GM10248 (cell line): Measurements from ENCODE around the gene COBL.

ENCODE experiments used
- CTCF ChIA-PET: fragments of 300-600 bp; sonication (Branson Sonifier 250); formaldehyde crosslinking; extraction: SDS; loops from one replicate; lab custom pipeline; 2021; ENCODE audit warnings: antibody characterized with exemption; lab: Yijun Ruan, JAX
- POLR2A ChIA-PET: fragments of 350-650 bp; sonication (Branson Sonifier 250); formaldehyde crosslinking; extraction: SDS; loops from one replicate; lab custom pipeline; 2020; ENCODE audit warnings: antibody characterized with exemption; lab: Yijun Ruan, JAX
- DNase-seq: peaks from one replicate; pipeline ENCODE4 v3.0.0; 2012; ENCODE audit errors: extremely low spot score
- TF ChIP-seq, protein P1 (sequence below): IDR thresholded peaks from 2 replicates; pipeline ENCODE4 v1.5.1; 2012; ENCODE audit warnings: mild to moderate bottlenecking, low read depth; ENCODE audit errors: extremely low read depth, missing control alignments, control extremely low read depth

COBL gene

DNA sequence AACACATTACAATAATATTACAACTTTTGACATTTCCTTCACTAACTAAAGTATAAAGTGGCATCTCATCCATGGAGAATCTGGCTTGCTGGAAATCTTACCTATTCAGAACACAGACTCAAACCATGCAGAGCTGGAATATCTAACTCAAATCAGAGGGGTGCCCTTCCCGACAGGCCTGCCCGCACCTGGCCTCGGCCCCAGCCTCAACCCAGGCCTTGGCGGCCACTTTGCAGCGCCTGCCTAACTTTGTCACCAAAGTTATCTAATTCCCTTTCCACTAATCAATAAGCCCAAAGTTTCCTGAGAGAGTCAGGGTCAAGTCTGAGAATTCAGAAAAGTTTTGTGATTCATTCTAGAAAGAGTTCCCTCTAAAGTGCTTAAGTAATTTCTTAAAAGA is 212.9 kb downstream of the COBL start:
- CTCF ChIA-PET, result interaction anchor here (1.2 kb wide), 1 partner anchor 33 kb away, joined by 3 read pairs; no protein-coding TSS in a partner anchor

GRCh38 chr7:51102828-51103227 is 213.8 kb downstream of the COBL start:
- ChIA-PET CTCF (interaction anchor here (1.2 kb wide), 1 partner anchor 34 kb away, joined by 3 read pairs; no protein-coding TSS in a partner anchor), POLR2A (no interaction called here)
- DNase-seq, result no peak
- TF ChIP-seq, protein P1, sequence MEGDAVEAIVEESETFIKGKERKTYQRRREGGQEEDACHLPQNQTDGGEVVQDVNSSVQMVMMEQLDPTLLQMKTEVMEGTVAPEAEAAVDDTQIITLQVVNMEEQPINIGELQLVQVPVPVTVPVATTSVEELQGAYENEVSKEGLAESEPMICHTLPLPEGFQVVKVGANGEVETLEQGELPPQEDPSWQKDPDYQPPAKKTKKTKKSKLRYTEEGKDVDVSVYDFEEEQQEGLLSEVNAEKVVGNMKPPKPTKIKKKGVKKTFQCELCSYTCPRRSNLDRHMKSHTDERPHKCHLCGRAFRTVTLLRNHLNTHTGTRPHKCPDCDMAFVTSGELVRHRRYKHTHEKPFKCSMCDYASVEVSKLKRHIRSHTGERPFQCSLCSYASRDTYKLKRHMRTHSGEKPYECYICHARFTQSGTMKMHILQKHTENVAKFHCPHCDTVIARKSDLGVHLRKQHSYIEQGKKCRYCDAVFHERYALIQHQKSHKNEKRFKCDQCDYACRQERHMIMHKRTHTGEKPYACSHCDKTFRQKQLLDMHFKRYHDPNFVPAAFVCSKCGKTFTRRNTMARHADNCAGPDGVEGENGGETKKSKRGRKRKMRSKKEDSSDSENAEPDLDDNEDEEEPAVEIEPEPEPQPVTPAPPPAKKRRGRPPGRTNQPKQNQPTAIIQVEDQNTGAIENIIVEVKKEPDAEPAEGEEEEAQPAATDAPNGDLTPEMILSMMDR, result no peak

More for the DNA sequence above, 212.9 kb downstream of the COBL start:
- POLR2A ChIA-PET, result no interaction called here
- no peak for DNase-seq
- TF ChIP-seq, protein P1, result no peak

DNA sequence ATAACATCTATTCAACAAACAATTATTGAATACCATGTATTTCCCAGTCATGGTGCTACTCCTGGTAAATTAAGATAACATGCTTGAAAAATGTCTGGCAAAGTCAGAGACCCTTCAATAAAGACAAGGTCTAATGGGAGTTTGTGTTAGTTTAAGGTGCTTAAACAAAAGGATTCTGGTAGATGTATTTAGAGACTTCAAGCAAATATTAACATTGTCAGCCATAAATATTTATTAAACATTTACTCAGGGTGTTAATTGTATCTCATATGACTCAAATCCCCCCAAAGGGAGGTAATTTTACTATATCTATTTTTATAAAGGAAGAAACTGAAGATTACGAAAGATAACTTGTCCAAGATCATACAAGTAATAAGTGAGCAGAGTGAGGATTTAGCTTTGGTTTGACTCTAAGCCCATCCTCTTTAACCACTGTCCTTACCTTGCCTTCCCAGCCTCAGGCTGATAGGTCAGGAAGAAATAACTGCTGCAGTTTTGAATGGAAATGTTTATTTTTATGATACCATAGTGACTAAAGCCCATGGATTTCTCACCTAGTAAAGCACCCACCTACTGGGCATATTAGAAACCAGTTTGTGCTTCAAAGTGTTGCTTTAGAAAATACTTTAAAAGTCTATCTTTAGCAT is 215.4 kb downstream of the COBL start:
- ChIA-PET CTCF (interaction anchor here (1.4 to 2.1 kb wide), 2 partner anchors 11 to 60 kb away, joined by 5 to 6 read pairs; no protein-coding TSS in a partner anchor), POLR2A (no interaction called here)
- TF ChIP-seq, protein P1, result no peak
- no peak for DNase-seq

GRCh38 chr7:51090411-51090810 is 226.2 kb downstream of the COBL start:
- ChIA-PET CTCF (interaction anchor here (1.1 to 2.0 kb wide), 4 partner anchors 11 to 70 kb away, joined by 4 to 6 read pairs (median 5); no protein-coding TSS in a partner anchor), POLR2A (no interaction called here)
- DNase-seq, result no peak
- TF ChIP-seq, protein P1, result no peak

- ChIA-PET POLR2A (no interaction called here), CTCF (interaction anchor here (1.0 to 1.7 kb wide), 3 partner anchors 14 to 617 kb away, joined by 3 to 4 read pairs (median 4); no protein-coding TSS in a partner anchor)
- TF ChIP-seq, protein P1, result no peak
- no peak for DNase-seq
Measured at GRCh38 chr7:51085034-51085692, 231.4 kb downstream of the COBL start.

- TF ChIP-seq, protein P1, result no peak
- CTCF ChIA-PET, result interaction anchor here (3.0 kb wide), 1 partner anchor 78 kb away, joined by 10 read pairs; no protein-coding TSS in a partner anchor
- POLR2A ChIA-PET, result no interaction called here
- DNase-seq, result no peak
Measured at GRCh38 chr7:51084121-51084520, 232.5 kb downstream of the COBL start.
